Esophagus muscularis mucosa (tissue), 3 donors: ENCODE measurements around the gene PCNX4.

Experiments used
- CTCF ChIP-seq, 3 experiments: fragments of 200-600 bp in 2 of 3; fragments of 450-650 bp in 1 of 3; sonication (generic) in 2 of 3; IDR thresholded peaks; one replicate each; pipeline ENCODE4 v1.5.1; 2017 to 2019; ENCODE audit warnings: antibody characterized with exemption in 3 of 3, mild to moderate bottlenecking in 2 of 3, moderate library complexity in 1 of 3
- POLR2A ChIP-seq: fragments of 450-650 bp; IDR thresholded peaks from one replicate; pipeline ENCODE4 v1.6.1; 2017; ENCODE audit warnings: antibody characterized with exemption, moderate library complexity, mild to moderate bottlenecking, low read depth
- POLR2AphosphoS5 ChIP-seq, 2 donors: sonication (generic); formaldehyde crosslinking; IDR thresholded peaks; one replicate each; pipeline ENCODE4 v1.6.1; 2017; ENCODE audit warnings: antibody characterized with exemption in 2 of 2

- TF ChIP-seq POLR2AphosphoS5 (IDR thresholded peaks at IDR 0.05) (no peak), CTCF (IDR thresholded peaks at IDR 0.05) (no peak), POLR2A (no peak)
Observed at GRCh38 chr14:60161196-60162107, 69.7 kb downstream of the PCNX4 start.
